ENCODE results near the gene FAM78B. TPM values are rescaled to one million over a fixed set of nuclear protein-coding genes. Genes with fewer than 3 reads are reported as not detected.

FAM78B gene
- total and polyA plus RNA-seq, 2 of the 8 experiments (the other 6 are each of a cell fraction or from before 2014, with no cell fraction given): 2.3 to 3.6 TPM

DNA sequence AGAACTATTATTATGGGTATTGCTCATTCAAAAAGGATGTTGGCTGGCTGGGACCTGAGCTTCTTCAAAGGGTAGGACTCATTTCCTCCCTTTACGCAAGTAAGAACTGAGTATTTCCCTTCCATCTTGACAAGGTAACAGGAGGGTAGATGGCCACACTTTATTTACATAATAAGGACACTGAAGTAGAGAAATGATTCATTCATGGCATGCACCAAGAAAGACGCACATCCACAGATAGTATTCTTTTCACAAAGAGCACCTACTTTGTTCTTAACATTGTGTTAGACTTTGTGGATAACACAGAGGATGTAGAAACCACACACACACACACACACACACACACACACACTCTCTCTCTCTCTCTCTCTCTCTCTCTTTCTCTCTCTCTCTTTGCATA lies 82.9 kb downstream of the FAM78B start:
- Histone ChIP-seq H2BK120ac (replicated peaks; ENCODE audit: low read depth, low read length) (no peak overlapping the region), H3K4ac (replicated peaks; ENCODE audit: insufficient read length, low read depth, low read length) (no peak overlapping the region), H3K4me2 (ENCODE audit: insufficient read depth in 1 of 2, low read depth in 2 of 2, low read length in 2 of 2) (no peak overlapping the region), H3K14ac (ENCODE audit: insufficient read length) (no peak overlapping the region), H3K23ac (ENCODE audit: insufficient read length) (no peak overlapping the region), H3K36me3 (ENCODE audit: control insufficient read depth in 2 of 4, insufficient read depth in 4 of 4, low read length in 3 of 4) (no peaks in the 10 kb centered on the region), H2BK15ac (ENCODE audit: low read length) (no peak overlapping the region), H4K5ac (ENCODE audit: insufficient read length, low read depth, low read length) (no peak overlapping the region), H2BK12ac (ENCODE audit: low read depth, low read length) (no peak overlapping the region), H3K27ac (ENCODE audit: low read depth, low read length) (no peak overlapping the region), H2AFZ (ENCODE audit: low read length) (no peak overlapping the region), H3K79me1 (ENCODE audit: low read depth, low read length) (no peaks in the 10 kb centered on the region), H4K91ac (replicated peaks; ENCODE audit: insufficient read length, low read length) (no peak overlapping the region), H3K4me1 (replicated peaks in 1 of 4; ENCODE audit: control insufficient read depth in 3 of 4, insufficient read depth in 4 of 4, low read length in 3 of 4) (no peaks in the 10 kb centered on the region), H3K79me2 (ENCODE audit: control insufficient read depth in 1 of 2, insufficient read depth in 2 of 2, low read length in 2 of 2) (no peaks in the 10 kb centered on the region), H3K56ac (replicated peaks; ENCODE audit: insufficient read length, low read depth, low read length) (no peak overlapping the region), H3K4me3 (ENCODE audit: extremely low read depth in 1 of 4, insufficient read depth in 2 of 4, low read depth in 3 of 4, low read length in 4 of 4) (no peak overlapping the region), H2AK5ac (ENCODE audit: low read depth, low read length) (no peak overlapping the region), H2BK5ac (ENCODE audit: low read depth, low read length) (no peak overlapping the region), H3K9me3 (ENCODE audit: insufficient read depth in 2 of 2, low read depth in 1 of 2, low read length in 1 of 2) (no peaks in the 10 kb centered on the region), H3K9ac (replicated peaks in 1 of 4; ENCODE audit: extremely low read depth in 1 of 4, low read depth in 3 of 4, low read length in 3 of 4) (no peak overlapping the region), H2BK20ac (ENCODE audit: low read length) (no peak overlapping the region), H3K23me2 (ENCODE audit: low read depth, low read length) (peaks cover 1% of the 10 kb centered on the region; the same call in 1 of the 2 replicates), H4K20me1 (replicated peaks in 1 of 2; ENCODE audit: control insufficient read depth in 1 of 2, insufficient read depth in 2 of 2, low read length in 2 of 2) (no peaks in the 10 kb centered on the region), H4K8ac (ENCODE audit: extremely low read depth, insufficient read depth, low read length) (no peak overlapping the region), H3K18ac (ENCODE audit: extremely low read depth, low read length) (no peak overlapping the region), H3K27me3 (replicated peaks in 1 of 4; ENCODE audit: control insufficient read depth in 3 of 4, extremely low read depth in 1 of 4, insufficient read depth in 3 of 4, low read length in 3 of 4) (no peaks in the 10 kb centered on the region)
- CTCF ChIA-PET (ENCODE audit: partially characterized antibody): interaction anchor here (0.6 to 1.6 kb wide), 4 partner anchors 150 to 826 kb away, joined by 4 read pairs; no protein-coding TSS in a partner anchor
- WGBS, 2 experiments (ENCODE audit: extremely low coverage in 1 of 2, insufficient coverage in 1 of 2, insufficient read length in 1 of 2, insufficient replicate concordance in 2 of 2, low coverage in 1 of 2, low lambda C conversion rate in 2 of 2, missing lambda C conversion rate in 1 of 2): 50% methylated on average over 2 of the region's 2 CpGs; no CpG with 5 or more reads in 1 of the 2 experiments
- FAIRE-seq (no peak), DNase-seq (ENCODE audit: low read depth in 1 of 2, low spot score in 2 of 2) (no peak)
- TF ChIP-seq SIN3A (conservative IDR thresholded peaks at IDR 0.05 in 1 of 2, IDR thresholded peaks at IDR 0.05 in 1 of 2; ENCODE audit: low read depth in 1 of 2, low read length in 2 of 2): no peak
- TF ChIP-seq MAFK (IDR thresholded peaks at IDR 0.05; ENCODE audit: low read depth, low read length): no peak
- no peak for TF ChIP-seq JUN (IDR thresholded peaks at IDR 0.05; ENCODE audit: low read depth, low read length)
- no peak for TF ChIP-seq TBP (IDR thresholded peaks at IDR 0.05; ENCODE audit: low read depth, low read length)
- no peak for TF ChIP-seq HDAC6 (IDR thresholded peaks at IDR 0.05; ENCODE audit: low read depth, low read length)
- no peak for TF ChIP-seq JUND (IDR thresholded peaks at IDR 0.05; ENCODE audit: low read length)
- TF ChIP-seq, protein P1, sequence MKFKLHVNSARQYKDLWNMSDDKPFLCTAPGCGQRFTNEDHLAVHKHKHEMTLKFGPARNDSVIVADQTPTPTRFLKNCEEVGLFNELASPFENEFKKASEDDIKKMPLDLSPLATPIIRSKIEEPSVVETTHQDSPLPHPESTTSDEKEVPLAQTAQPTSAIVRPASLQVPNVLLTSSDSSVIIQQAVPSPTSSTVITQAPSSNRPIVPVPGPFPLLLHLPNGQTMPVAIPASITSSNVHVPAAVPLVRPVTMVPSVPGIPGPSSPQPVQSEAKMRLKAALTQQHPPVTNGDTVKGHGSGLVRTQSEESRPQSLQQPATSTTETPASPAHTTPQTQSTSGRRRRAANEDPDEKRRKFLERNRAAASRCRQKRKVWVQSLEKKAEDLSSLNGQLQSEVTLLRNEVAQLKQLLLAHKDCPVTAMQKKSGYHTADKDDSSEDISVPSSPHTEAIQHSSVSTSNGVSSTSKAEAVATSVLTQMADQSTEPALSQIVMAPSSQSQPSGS (IDR thresholded peaks at IDR 0.05; ENCODE audit: low read length): no peak
- TF ChIP-seq BCL11A (IDR thresholded peaks at IDR 0.05; ENCODE audit: low read depth in 2 of 2, low read length in 2 of 2): no peak
- POLR2A ChIA-PET (ENCODE audit: partially characterized antibody): no interaction called here
